Body of pancreas (tissue), 4 donors: ENCODE results near the gene NECAB3.
"Not testable (repeated sequence)": the region's sequence is repeated elsewhere in the genome, so short reads cannot be mapped to it uniquely, and the experiment has no call there.

ENCODE experiments used
- POLR2A ChIP-seq, 3 donors: fragments of 450-650 bp; IDR thresholded peaks; one replicate each; pipeline ENCODE4 v1.6.1; 2016; ENCODE audit warnings: antibody characterized with exemption in 3 of 3, mild to moderate bottlenecking in 2 of 3
- TF ChIP-seq, protein P1 (sequence below), 7 experiments: fragments of 450-650 bp in 4 of 7; fragments of 200-600 bp in 3 of 7; sonication (generic) in 3 of 7; IDR thresholded peaks; one replicate each; pipeline ENCODE4 v1.5.1; 2016 to 2019; ENCODE audit warnings: antibody characterized with exemption in 7 of 7

GRCh38 chr20:33698966-33699365 is 24.7 kb upstream of the NECAB3 start:
- TF ChIP-seq, protein P1, sequence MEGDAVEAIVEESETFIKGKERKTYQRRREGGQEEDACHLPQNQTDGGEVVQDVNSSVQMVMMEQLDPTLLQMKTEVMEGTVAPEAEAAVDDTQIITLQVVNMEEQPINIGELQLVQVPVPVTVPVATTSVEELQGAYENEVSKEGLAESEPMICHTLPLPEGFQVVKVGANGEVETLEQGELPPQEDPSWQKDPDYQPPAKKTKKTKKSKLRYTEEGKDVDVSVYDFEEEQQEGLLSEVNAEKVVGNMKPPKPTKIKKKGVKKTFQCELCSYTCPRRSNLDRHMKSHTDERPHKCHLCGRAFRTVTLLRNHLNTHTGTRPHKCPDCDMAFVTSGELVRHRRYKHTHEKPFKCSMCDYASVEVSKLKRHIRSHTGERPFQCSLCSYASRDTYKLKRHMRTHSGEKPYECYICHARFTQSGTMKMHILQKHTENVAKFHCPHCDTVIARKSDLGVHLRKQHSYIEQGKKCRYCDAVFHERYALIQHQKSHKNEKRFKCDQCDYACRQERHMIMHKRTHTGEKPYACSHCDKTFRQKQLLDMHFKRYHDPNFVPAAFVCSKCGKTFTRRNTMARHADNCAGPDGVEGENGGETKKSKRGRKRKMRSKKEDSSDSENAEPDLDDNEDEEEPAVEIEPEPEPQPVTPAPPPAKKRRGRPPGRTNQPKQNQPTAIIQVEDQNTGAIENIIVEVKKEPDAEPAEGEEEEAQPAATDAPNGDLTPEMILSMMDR (IDR thresholded peaks at IDR 0.05): not testable (repeated sequence)
- TF ChIP-seq POLR2A (IDR thresholded peaks at IDR 0.05): not testable (repeated sequence)
